A549 (cell line): ENCODE results near the gene SETBP1.

Experiments used
- ELK1 ChIP-seq: fragments of 150-350 bp; IDR thresholded peaks from 2 replicates; pipeline ENCODE4 v1.6.1; 2014; ENCODE audit warnings: low read depth, mild to moderate bottlenecking, low read length
- SMC3 ChIP-seq: fragments of >200 bp; sonication (Bioruptor Twin); formaldehyde crosslinking; IDR thresholded peaks from 3 replicates; pipeline ENCODE4 v1.6.1; 2018; ENCODE audit warnings: inconsistent platforms
- ZSCAN20 ChIP-seq: fragments of 250-450 bp; sonication (Bioruptor Pico); IDR thresholded peaks from 2 replicates; pipeline ENCODE4 v1.8.0; 2022; ENCODE audit warnings: mild to moderate bottlenecking, moderate library complexity
- TF ChIP-seq, protein P1 (sequence below): fragments of 250-450 bp; sonication (Bioruptor Pico); IDR thresholded peaks from 2 replicates; pipeline ENCODE4 v1.5.0; 2021; ENCODE audit warnings: mild to moderate bottlenecking, moderate library complexity, borderline replicate concordance
- TF ChIP-seq, protein P2 (sequence below): fragments of >200 bp; sonication (Bioruptor Twin); formaldehyde crosslinking; IDR thresholded peaks from 3 replicates; pipeline ENCODE4 v1.5.1; 2016
- TF ChIP-seq, protein P3 (sequence below): fragments of 200-600 bp; sonication (generic); IDR thresholded peaks from 2 replicates; pipeline ENCODE4 v1.6.1; 2016; ENCODE audit warnings: antibody characterized with exemption, mild to moderate bottlenecking, moderate library complexity

DNA sequence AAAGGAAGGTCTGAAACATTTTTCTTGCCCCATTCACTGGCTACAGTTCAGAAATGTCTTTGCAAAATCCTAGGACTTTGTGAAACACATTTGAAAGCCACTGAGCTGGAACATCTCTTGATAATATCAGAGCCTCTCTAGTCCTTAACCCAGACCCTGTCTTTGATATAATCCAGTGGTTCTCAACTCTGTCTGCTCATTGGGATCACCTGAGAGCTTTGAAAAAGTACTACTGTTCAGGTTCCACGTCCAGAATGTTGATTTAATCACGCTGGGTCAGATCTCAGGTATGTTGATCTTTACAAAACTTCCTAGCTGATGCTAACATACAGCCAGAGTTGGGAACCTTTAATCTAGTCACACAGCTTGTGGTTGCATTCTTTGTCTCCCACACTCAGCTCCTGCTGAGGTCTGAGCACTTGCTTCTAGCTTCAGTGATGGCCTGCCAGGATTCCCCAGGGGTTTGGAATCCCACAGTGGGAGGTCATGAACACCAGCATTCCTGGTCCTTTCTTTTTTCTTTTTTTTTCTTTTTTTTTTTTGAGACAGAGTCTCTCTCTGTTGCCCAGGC is 262.7 kb downstream of the SETBP1 start:
- TF ChIP-seq, protein P1, sequence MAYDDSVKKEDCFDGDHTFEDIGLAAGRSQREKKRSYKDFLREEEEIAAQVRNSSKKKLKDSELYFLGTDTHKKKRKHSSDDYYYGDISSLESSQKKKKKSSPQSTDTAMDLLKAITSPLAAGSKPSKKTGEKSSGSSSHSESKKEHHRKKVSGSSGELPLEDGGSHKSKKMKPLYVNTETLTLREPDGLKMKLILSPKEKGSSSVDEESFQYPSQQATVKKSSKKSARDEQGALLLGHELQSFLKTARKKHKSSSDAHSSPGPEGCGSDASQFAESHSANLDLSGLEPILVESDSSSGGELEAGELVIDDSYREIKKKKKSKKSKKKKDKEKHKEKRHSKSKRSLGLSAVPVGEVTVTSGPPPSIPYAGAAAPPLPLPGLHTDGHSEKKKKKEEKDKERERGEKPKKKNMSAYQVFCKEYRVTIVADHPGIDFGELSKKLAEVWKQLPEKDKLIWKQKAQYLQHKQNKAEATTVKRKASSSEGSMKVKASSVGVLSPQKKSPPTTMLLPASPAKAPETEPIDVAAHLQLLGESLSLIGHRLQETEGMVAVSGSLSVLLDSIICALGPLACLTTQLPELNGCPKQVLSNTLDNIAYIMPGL (CRISPR knock-in tag), result no peak
- no peak for TF ChIP-seq ZSCAN20 (CRISPR knock-in tag)
- no peak for TF ChIP-seq ELK1
- no peak for TF ChIP-seq SMC3
- TF ChIP-seq, protein P2, sequence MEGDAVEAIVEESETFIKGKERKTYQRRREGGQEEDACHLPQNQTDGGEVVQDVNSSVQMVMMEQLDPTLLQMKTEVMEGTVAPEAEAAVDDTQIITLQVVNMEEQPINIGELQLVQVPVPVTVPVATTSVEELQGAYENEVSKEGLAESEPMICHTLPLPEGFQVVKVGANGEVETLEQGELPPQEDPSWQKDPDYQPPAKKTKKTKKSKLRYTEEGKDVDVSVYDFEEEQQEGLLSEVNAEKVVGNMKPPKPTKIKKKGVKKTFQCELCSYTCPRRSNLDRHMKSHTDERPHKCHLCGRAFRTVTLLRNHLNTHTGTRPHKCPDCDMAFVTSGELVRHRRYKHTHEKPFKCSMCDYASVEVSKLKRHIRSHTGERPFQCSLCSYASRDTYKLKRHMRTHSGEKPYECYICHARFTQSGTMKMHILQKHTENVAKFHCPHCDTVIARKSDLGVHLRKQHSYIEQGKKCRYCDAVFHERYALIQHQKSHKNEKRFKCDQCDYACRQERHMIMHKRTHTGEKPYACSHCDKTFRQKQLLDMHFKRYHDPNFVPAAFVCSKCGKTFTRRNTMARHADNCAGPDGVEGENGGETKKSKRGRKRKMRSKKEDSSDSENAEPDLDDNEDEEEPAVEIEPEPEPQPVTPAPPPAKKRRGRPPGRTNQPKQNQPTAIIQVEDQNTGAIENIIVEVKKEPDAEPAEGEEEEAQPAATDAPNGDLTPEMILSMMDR, result no peak
- TF ChIP-seq, protein P3, sequence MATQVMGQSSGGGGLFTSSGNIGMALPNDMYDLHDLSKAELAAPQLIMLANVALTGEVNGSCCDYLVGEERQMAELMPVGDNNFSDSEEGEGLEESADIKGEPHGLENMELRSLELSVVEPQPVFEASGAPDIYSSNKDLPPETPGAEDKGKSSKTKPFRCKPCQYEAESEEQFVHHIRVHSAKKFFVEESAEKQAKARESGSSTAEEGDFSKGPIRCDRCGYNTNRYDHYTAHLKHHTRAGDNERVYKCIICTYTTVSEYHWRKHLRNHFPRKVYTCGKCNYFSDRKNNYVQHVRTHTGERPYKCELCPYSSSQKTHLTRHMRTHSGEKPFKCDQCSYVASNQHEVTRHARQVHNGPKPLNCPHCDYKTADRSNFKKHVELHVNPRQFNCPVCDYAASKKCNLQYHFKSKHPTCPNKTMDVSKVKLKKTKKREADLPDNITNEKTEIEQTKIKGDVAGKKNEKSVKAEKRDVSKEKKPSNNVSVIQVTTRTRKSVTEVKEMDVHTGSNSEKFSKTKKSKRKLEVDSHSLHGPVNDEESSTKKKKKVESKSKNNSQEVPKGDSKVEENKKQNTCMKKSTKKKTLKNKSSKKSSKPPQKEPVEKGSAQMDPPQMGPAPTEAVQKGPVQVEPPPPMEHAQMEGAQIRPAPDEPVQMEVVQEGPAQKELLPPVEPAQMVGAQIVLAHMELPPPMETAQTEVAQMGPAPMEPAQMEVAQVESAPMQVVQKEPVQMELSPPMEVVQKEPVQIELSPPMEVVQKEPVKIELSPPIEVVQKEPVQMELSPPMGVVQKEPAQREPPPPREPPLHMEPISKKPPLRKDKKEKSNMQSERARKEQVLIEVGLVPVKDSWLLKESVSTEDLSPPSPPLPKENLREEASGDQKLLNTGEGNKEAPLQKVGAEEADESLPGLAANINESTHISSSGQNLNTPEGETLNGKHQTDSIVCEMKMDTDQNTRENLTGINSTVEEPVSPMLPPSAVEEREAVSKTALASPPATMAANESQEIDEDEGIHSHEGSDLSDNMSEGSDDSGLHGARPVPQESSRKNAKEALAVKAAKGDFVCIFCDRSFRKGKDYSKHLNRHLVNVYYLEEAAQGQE, result no peak
